Right renal cortex interstitium (tissue), 3 donors: ENCODE data around the gene CSNK2A1. TPM values are rescaled to one million over a fixed set of nuclear protein-coding genes. Genes with fewer than 3 reads are reported as not detected.
"Not testable (repeated sequence)": the region's sequence is repeated elsewhere in the genome, so short reads cannot be mapped to it uniquely, and the experiment has no call there.

Experiments used
- DNase-seq, 3 donors: peaks; one replicate each; pipeline ENCODE4 v3.0.0-alpha.2; 2013; ENCODE audit warnings: low read depth in 3 of 3, low spot score in 2 of 3
- polyA plus RNA-seq, 3 donors: library from polyadenylated mRNA; unstranded; fragments of 120-200 nt; gene quantifications; one replicate each; pipeline ENCODE4 v1.2.1, GENCODE V29; 2013; ENCODE audit not compliant: insufficient read length in 3 of 3

CSNK2A1 gene
- polyA plus RNA-seq, 3 donors = 132 to 138 (median 137) TPM

- peak; percentile 58 to 83 (median 73) for DNase-seq
These were observed 81.2 kb downstream of the CSNK2A1 start, which contains the start of gene TBC1D20 for GRCh38 chr20:462199-462991. TBC1D20 (minus strand) TSS chr20:462533; CDS start chr20:462405, 128 bp downstream.

DNA sequence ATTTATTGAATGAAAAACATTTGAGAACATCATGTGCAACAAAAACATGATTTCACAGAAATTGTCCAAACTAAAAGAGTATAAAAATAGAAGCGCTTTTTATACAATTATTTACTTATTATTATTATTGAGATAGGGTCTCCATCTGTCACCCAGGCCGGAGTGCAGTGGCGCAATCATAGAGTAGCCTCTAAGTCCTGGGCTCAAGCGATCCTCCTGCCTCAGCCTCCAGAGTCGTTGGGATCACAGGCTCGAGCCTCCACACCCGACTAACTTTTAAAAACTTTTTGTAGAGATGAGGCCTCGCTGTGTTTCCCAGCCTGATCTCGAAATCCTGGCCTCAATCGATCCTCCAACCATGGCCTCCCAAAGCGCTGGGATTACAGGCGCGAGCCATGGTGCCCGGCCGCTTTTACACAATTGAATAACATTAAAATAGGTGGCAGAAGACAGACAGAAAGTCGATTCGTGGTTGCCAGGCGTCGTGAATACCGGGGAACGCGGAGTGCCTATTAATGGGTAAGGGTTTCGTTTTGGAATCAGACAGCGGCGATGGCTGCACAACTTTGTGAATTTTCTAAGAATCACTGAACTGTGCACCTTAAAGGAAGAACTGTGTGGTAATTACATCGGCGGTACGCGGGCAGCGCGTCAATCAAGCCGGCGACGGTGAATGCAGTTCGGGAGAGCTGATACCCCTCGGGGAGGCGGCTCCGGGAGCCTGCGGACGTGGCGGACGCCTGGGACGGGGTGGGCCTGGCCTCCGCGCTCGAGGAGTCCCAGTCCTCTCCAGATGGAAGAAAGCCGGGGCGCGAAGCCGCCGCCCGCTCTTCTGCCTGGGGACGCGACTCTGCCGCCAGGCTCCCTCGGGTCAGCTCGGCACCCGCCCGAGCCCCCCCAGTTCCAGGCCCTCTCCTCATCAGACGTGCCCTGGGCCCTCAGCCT lies 82.1 kb downstream of the CSNK2A1 start:
- peak in 1 of 3 donors; percentile 14 for DNase-seq

DNA sequence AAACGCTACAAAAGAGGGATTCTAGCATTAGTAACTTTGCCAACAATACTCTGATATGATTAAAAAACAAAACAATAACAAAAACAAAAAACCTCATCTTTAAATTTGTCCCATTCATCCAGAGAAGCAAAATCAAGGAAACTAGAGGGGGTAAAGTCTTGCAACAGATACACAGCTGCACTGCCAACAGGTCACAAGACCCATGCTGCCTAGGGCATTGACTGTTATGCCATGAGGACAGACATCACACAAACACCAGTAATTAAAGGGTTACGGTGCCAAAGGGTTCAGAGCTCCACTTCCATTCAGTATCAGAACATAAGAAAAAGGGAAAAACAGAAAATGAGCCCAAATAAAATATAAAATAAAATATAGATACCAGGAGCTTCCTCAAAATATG lies 82.9 kb downstream of the CSNK2A1 start:
- DNase-seq = no peak

DNA sequence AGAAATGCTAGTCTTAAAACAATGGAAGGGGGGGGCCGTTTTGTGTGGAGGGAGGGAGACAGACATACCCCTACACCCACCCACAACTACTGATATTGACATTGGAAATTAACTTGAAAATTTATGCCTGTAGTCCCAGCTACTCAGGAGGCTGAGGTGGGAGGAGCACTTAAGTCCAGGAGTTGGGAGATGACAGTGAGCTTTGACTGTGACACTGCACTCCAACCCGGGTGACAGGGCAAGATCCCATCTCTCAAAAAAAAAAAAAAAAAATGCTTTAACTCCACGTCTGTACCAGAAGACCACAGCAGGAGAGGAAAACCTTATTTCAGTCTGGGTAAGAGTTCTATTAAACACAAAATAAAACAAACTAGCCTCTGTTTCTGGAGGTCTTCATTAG lies 83.4 kb downstream of the CSNK2A1 start:
- no peak for DNase-seq

- DNase-seq = no peak
These were observed 84.8 kb downstream of the CSNK2A1 start for GRCh38 chr20:458776-459175.

DNA sequence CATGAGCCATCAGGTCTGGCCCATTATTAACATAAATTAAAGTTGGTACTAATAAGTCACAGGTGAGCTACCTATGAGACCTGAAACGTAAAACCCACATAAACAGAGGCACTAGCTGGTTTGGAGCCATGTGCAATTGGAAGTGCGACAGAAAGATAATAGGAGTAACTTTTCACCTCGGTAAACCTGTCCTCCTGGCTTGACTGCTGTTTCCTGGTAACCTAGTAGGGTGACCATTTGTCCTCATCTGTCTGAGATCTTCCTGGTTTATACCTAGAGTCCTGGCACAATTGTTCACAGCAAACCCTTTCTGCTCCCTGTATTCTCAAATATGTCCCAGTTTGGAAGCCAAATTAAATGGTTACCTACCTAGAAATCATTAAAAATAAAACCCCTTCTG lies 88.6 kb downstream of the CSNK2A1 start:
- no peak for DNase-seq

- DNase-seq = not testable (repeated sequence)
These were observed 91.6 kb downstream of the CSNK2A1 start for GRCh38 chr20:452021-452420.

DNA sequence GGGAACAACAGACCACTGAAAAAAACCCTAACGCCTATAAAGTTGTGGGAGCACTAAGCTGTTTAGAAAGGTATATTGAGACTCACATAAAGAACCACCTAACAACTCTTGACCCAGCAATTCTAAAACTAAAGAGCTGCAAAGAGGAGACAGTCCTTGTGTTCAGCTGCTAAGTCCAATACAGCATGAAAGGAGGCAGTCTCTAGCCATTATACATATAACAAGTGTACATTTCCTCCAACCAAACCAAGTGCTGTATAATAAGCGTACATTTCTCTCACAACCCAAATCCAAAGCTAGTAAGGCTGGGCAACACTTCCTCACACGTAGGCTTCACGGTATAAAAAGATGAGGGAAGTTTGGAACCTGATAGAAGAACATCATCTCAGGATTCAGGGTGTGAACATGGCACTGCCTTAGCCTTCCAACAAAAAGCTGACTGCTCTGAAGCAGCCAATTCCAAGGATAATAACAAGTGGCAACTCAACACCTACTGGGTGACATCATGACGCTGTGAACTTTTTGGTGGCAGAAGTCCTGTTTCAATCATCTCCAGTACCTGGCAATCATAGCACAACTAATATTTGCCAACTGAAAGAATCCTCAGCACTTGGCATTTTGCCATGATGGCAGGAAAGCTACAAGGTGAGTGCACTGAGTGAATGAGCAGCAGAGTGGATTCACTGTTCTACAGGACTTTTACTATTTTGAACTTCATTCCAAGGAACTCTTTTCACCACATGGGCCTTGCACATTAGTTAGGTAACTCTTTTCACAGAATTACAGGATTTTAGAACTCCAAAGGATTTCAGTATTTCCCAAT lies 97.9 kb downstream of the CSNK2A1 start:
- no peak for DNase-seq

DNA sequence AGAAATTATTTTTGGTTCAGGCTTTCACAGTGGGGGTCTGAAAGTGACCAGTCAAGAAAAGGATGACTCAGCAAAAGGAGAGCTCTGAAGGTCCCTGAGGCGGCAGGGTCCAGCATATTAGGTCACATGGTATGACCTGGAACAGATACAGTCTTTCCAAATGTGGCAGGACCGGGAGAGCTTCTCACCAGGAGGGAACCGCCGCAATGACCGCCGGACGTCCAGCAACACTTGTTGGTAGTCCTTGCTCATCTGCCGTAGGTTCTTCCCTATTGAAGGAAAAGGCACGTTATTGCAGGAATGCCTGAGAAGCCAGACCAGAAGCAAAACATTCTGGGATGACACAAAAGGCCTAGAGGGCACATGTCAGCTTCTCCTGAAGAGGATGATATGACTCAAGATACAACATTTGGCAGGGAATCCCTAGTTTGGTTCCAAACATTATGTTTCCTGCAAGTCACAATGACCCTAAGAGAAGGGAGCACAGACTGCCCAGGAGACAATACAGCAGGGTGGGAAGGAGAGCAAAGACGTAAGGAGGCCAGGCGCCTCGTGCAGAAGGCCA lies 98.6 kb downstream of the CSNK2A1 start:
- DNase-seq = no peak

DNA sequence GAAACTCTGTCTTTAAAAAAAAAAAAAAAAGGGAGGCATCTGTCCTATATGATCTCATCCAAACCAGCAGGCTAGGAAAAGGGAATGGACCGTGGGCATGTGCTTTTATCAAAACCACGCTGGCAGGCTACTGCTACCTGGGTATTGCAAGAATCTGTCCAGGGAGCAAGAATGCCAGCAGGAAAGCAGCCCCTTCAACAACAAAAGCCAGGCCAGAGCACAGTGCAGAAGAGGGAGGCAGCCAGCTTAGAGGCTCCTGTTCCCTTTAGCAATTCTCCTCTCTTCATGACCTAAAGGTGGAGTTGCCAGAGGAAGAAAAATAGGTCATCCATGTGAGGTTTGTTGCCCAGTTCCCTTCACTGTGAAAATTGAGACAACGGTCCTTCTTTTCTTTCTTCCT lies 99.5 kb downstream of the CSNK2A1 start:
- no peak for DNase-seq

DNA sequence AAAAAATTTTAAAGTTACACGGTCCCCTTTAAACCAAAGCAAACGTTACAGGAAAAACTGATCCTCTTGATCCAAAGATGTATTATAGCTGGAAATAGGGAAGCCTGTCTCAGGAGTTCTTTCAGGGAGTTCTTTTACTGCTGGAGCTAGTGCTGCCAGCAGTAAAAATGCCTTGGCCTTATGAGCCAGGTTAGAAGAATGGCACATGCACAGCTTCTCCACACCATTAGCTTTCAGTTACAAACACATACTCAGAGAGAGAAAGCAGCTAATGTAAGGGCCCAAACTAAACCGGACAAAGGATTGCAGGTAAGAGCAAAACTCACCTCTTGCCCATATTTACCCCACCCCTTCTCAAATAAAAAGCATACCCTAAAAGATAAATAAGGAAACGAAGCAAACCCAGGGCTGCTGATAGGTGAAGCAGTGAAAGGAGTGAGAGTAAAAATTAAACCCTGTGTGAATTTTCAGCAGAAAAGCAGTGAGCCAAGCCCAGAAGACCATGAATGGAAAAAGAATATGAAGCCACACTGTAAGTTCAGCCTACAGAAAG lies 100.3 kb downstream of the CSNK2A1 start:
- no peak for DNase-seq

DNA sequence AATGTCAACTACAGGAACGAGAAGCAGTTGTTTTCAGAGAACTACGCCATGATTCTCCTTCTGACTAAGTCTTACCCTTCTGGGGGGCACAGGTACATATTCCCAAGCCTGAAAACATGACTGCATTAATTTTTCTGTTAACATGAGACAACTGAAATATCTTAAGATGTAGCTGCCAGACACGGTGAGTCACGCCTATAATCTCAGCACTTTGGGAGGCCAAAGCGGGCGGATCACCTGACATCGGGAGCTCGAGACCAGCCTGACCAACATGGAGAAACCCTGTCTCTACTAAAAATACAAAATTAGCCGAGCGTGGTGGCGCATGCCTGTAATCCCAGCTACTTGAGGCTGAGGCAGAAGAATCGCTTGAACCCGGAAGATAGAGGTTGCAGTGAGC lies 103.0 kb downstream of the CSNK2A1 start:
- no peak for DNase-seq

- DNase-seq = no peak
These were observed 103.4 kb downstream of the CSNK2A1 start for GRCh38 chr20:440148-440547.

DNA sequence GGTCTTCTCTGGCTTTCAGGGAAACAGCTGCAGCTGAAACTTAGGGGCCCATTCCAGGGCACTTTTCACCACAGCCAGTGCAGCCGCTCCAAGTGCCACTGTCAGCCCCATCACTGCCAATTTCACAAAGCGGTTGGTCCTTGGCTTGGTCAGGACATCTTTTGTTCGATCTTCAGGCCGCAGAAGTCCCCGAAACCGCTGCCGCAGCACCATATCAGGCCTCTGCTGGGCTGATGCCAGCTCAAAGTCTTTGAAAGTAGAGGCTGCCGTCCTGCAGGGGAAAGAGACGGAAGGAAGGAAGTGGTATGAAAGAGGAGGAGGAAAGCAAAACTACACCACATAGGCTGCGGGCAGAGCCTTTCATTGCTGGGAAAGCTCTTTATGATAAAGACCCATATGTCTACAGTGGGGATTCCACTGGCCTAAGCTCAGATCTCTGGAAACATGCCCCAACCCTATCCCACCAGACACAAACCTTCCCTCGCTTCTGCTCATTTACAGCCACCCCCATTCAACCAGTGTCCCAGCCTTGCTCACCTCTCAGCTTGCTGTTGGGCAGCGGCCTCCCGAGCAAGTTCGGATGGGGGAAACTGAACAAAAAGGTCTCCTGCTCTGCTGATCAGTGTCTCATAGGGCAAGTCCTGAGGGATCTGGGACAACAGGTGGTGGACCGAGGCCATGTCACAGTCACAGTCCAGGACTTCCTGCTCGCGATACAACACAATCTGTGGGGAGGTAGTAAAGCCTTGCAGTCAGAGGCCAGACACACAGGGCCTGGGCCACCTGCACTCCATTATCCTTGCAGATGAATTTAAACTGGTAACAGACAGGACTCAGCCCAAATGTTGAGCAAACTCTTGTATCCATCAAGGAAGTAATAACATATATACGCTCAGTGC lies 104.8 kb downstream of the CSNK2A1 start:
- no peak for DNase-seq

DNA sequence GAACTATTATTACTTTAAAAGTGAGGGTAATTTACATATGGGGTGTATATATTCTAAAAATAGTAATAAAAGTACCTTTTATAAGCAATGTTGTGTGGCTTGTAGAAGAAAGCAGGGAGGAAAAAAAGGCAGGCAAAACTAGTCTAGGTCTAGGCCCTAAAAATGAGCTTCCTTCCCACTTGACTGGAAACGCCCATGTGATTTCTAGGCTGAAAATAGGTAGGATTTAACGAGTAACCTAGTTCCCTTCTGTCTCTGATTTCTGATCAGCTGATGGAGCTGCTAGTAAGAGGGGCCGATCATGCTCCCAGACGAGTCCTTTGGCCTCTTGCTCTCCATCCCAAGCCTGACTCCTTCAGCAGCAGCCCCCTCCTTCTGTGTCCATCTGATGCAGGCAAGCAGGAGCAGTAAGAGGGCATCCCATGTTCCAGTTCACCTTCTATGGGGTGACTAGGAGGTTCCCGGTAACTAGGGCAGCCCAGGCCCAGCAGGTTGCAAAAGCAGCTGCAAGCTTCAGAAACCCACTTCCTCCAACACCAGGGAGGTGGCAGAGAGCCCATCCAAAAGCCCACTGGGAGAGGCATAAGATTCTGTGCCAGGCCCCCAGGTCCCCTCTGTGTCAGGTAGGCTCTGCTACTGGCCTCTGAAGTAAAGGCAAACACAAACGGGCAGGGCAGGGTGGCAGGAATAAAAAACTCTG lies 105.7 kb downstream of the CSNK2A1 start:
- no peak for DNase-seq

DNA sequence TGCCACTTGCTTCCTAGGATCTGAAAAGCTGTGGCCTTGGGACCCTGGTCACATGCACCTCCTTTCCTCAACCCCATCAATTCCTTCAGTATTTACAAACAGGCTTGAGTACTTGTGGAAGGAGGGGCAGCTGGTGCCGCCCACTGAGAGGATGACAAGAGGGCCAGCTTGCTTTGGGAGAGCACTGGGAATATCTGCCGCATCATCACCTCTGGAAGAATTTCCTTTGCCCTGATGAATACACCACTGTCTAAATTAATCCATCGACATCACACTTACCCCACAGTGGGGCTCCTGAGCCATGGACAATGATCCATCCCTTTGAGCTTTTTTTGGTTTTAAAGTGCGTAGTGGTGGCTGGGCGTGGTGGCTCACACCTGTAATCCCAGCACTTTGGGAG lies 107.1 kb downstream of the CSNK2A1 start:
- DNase-seq = no peak

DNA sequence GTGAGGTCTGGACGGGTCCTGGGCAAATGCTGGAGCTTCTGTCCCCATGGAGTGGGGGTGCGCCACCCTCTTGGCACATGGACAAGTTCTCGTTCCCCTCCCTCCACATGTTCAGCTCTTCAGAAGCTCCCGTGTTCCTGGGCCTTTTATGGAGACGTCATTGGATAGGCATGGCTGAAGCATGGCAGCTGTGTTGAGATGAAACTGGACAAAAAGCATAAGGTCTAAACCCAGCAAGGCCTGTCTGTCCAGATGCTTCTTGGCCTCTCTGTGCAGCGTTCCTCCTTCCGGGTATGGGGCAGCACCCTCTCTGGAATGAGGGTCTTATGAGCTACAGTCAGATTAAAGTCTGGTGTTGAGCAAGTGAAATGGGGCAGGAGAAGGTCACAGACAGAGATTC lies 108.0 kb downstream of the CSNK2A1 start:
- no peak for DNase-seq

DNA sequence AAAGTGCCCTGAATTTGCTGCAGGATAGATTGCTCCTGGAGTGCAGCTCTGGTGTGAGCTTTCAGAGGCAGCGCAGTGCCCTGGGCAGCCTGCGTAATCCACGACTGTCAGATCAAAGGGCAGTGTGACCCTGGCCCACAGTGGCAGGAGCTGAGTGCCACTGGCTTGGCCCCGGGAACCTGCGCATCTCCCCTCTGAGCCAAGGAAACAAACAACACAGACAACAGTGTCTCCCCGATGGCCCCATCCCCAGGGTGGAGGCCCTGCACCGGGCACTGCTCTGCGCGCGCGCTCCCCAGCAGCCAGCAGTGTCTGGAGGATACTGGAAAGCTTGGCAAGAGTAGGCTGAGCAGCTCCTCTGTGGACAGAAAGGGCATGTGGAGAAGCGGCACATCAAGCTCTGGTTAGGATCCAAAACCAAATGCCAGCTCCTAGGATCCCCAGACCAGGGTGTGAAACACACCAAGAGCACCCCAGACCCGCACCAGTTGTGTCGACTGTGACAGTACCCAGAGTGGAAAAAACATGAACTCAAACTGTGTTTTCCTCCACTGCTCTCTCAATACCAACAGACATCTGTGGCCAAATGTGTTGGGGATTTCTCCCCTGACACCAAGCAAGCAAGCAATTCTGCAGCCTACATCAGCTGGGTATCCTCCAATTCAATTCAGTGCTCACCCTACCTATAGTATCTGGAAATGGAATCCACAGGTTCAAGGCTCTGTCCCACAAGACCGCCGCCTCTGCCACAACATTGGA lies 108.8 kb downstream of the CSNK2A1 start:
- no peak for DNase-seq
